ENCODE measurements around the gene ELANE.
"Not testable (repeated sequence)": the region's sequence is repeated elsewhere in the genome, so short reads cannot be mapped to it uniquely, and the experiment has no call there.

DNA sequence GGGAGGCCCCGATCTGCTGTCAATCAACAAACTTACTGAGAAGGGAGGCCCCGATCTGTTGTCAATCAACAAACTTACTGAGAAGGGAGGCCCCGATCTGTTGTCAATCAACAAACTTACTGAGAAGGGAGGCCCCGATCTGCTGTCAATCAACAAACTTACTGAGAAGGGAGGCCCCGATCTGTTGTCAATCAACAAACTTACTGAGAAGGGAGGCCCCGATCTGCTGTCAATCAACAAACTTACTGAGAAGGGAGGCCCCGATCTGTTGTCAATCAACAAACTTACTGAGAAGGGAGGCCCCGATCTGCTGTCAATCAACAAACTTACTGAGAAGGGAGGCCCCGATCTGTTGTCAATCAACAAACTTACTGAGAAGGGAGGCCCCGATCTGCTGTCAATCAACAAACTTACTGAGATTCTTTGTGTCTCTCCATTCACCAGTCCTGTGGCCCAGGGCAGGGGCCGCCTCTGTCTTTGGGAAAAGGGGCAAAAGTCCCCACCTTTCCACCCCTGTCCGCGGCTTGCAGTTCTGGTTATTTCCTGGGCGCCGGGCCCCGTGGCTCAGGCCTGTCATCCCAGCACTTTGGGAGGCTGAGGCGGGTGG, 1.6 kb downstream of the ELANE start:
- not testable (repeated sequence) for TF ChIP-seq EZH2 (IDR thresholded peaks at IDR 0.05); POLR2AphosphoS5 (IDR thresholded peaks at IDR 0.05; ENCODE audit: borderline replicate concordance, low read depth, low read length); FOXP2 (optimal IDR thresholded peaks at IDR 0.05; ENCODE audit: control extremely low read depth, extremely low read length, insufficient read depth)
